CD4-positive, alpha-beta T cell treated with Interleukin-1 beta for 1 hour (primary cell): ENCODE measurements around the gene CREM.

Experiments
- DNase-seq, 2 donors: peaks; one replicate each; pipeline ENCODE4 v3.0.0-alpha.2; 2020 to 2022

CREM gene

DNA sequence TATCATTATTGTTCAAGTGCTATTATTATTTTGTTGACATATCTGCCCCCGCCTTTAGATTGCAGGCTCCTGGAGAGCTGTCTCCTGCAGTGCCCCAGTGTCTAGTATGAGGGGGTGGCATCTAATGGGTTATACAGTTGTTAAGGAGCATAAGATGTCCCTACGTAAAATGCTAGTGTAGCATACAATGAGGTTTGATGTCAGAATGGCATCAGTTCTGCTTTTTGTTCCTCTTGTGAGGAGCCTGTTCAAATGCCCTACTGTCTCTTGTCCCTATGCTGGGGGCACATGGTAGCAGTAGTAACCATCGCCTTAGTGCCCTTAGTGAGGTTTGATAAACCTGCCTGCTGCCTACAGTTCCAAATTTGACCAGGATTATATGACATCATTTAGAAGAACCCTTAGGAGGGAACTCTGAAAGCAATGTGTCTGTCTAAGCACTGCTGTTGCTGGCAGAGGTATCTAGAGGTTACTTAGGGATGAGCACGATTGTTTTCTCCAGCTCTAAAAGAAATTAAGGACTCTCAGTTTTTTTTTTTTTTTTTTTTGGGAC is 9.7 kb downstream of the CREM start:
- DNase-seq = peak in 1 of 2 donors; percentile 28

DNA sequence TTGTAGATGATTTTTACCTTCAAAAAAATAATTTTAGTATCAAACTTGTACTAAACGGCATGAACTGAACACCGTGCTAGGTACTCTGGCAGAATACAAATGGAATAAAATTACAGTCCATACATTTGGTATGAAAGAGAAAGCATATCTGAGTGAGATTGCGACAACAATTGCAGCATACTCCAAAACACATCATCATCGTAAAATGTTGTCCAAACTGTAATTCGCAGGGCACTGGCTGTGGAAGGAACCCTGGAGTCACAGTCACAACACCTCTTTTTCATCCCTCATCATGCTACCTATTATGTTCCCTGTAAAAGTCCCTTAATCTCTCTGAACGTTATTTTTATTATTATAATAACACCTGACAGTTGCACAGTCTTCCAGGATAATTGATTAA is 13.5 kb downstream of the CREM start:
- no peak for DNase-seq

DNA sequence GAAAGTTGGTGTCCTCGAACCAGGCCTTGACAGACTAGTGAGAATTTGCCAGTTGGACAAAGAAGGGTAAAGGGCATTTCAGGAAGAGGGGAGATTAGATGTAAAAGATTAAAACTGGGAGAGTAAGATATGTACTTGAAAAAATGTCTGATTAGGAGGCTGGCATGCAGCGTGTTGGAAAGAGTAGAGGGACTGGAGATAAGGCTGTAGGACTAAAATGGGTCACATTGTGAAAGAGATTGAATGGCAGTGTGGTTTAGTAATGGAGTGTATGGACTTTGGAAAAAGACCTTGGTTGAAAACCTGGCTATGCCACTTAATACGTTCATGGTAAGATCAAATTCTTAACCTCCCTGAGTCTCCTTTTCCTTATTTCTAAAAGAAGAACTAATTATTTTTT is 14.1 kb downstream of the CREM start:
- no peak for DNase-seq

DNA sequence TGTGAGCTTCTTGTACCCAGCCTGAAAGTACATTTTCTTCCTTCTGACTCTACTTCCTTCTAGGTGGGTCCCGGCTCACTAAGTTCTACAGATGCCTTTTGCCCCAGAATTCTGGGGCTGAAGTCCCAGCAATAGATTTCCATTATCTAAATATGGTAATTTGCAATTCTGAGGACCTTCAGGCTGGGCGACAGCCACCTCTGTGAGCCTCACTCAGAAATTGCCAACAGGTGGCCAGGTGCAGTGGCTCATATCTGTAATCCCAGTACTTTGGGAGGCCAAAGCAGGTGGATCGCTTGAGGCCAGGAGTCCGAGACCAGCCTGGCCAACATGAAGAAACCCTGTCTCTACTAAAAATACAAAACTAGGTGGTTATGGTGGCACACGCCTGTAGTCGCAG is 23.7 kb downstream of the CREM start:
- no peak for DNase-seq

DNA sequence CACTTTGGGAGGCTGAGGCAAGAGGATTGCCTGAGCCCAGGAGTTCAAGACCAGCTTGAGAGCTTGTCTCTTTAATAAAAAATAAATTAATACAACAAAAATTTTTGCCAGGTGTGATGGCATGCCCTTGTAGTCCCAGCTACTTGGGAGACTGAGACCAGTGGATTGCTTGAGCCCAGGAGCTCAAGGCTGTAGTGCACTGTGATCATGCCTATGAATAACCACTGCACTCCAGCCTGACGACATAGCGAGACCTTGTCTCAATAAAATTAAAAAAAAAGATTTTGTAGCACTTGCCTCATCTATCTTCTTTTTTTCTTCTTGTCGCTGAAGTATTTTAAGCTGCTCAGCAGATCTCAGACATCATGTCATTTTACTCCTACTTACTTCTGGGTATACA is 26.3 kb downstream of the CREM start:
- DNase-seq = no peak

DNA sequence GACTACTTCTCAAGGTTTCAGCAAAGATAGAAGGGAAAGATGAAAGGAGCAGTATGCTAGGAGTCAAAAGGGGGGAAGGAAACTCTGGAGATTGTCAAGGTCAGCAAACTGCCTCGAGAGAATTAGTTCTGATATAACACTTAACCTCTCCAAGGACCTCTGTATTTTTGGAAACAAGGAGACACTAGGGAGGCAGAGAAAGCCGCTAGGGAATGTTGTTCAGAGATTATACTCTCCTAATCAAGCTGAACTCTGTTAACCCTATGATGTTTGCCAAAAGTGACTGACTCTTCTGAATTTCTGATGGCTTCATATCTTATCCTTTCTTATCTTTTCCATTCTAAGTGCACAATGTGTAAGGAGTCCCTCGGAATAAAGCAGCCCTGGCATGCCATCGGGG is 27.1 kb downstream of the CREM start:
- DNase-seq = no peak

DNA sequence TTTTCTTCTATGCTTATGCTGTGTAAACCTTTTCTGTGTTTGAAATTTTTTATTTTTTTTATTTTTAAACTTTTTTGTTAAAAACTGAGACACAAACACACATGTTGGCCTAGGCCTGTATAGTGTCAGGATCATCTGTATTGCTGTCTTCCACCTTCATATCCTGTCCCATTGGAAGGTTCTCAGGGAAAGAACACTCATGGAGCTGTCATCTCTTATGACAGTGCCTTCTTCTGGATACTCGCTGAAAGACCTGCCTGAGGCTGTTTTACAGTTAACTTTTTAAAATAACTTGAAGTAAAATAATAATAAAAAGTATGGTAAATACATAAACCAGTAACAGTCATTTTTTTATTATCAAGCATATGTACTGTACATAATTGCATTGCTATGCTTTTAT is 34.1 kb downstream of the CREM start:
- DNase-seq = no peak

DNA sequence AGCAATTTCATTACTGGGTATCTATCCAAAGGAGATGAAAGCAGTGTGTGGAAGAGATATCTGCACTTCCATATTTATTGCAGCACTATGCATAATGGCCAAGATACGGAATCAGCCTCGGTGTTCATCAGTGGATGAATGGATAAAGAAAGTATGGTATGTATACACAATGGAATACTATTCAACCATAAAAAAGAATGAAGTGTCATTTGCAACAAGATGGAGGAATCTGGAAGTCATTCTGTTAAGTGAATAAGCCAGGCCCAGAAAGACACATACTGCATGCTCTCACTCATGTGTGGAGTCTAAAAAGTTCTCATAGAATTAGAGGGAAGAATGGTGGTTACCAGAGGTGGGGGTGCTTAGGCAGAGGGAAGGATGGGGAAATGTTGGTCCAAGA is 35.3 kb downstream of the CREM start:
- no peak for DNase-seq

DNA sequence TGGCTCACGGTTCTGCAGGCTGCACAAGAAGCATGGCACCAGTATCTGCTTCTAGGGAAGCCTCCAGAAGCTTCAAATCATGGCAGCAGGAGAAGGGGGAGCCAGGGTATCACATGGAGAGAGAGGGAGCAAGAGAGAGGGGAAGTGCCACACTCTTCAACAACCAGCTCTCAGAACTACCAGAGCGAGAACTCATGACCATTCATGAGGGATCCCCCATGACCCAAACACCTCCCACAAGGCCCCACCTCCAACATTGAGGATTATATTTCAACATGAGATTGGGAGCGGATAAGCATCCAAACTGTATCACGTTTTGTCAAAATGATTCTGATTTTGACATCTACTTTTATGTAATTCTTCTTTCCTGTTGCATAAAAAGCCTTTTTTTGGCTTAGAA is 38.5 kb downstream of the CREM start:
- DNase-seq = no peak

DNA sequence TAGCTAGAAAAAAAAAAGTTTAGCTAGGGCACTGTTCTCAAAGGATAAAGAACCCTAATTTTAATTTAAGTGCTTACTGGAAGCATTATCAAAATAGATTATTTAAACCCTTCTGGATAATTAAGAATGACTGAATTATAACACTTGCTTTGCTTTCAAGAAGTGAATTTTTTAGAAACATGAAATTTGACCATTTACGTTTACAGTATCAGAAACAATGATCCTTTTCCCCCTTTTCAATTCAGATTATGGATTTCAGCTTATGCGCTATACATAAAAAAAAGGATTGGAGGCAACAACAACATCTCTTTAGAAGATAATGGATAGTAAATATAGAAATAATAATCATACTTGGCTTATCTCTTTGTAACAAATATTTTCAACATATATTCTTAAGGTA is 39.2 kb downstream of the CREM start:
- no peak for DNase-seq

DNA sequence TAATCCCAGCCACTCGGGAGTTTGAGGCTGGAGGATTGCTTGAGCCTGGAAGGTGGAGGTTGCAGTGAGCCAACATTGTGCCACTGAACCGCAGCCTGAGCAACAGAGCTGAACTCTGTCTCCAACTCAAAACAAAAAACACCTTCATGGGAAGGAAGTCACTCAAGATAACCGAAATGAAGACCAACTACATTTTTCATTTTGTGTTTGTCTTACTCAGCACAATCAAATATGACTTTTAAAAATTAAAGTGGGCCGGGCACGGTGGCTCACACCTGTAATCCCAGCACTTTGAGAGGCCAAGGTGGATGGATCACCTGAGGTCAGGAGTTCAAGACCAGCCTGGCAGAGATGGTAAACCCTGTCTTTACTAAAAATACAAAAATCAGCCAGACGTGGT is 40.0 kb downstream of the CREM start:
- no peak for DNase-seq

DNA sequence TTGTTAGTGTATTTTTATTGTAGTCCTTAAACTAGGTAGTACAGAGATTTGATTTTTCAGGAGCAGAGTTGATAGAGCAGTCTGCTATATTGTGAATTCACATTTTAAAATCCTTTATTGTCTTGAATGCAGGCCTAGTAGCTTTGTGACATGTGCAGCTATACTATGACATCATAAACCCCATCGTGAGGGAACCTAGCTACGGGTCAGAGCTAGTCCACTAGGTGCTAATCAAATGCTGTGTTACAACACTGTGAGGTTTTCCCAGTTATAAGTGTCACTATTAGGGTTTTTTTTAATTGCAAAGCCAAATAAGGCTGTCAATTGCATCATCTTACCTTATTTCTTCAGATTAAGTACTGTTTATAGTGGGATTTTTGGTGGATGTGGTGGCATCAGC is 40.7 kb downstream of the CREM start:
- DNase-seq = no peak

DNA sequence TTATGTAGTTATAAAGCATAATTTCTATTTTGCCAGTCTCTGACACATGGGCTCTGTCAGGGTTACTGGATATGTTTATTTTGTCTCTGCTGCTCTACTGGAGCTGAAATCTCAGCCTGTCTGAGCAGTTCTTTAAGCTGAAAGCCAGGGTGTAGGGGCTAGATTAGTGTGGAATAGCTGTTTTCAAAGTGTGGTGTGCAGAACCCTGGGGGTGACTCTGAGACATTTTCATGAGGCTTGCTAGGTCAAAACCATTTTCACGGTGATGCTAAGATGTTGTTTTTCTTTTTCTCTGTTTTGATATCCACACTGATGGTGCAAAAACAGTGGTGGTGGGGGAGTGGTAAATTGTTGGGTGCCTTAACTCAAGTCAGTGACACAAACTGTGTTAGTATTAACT is 45.5 kb downstream of the CREM start:
- no peak for DNase-seq

DNA sequence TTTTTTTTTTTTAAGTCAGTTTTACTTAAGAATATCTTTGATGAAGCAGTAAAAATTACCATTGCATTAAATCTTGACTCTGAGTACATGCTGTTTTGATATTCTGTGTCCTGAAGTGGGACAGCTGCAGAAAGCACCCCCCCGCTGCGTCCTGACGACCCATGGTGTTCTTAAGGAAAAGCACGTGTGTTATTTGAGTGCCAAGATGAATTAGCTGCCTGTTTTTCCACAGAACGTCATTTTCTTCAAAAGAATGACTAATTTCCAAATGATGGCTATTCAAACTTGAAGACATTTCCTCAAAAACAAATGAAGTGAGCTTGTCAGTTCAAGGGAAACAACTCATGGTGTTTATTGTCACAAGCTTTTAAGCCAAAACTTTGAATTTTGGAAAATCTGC is 45.9 kb downstream of the CREM start:
- no peak for DNase-seq

DNA sequence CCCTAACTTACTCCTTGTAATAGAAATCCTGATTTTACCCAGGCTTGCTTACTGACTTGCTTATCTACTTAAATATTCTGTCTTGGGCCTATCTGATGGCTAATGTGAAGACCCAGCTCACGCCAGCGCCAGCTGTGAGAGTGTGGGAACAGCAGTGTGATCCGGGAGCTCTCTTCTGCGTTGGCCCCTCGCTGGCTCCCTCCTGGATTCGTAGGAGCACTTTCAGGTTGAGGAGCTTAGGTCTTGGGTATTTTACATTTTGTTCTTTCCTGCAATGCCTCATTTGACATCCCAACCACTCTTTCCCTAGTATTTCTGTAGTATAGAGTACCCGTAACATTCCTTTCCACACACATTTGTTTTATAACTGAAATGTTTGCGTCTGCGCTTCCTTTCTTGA is 51.7 kb downstream of the CREM start:
- DNase-seq = no peak

DNA sequence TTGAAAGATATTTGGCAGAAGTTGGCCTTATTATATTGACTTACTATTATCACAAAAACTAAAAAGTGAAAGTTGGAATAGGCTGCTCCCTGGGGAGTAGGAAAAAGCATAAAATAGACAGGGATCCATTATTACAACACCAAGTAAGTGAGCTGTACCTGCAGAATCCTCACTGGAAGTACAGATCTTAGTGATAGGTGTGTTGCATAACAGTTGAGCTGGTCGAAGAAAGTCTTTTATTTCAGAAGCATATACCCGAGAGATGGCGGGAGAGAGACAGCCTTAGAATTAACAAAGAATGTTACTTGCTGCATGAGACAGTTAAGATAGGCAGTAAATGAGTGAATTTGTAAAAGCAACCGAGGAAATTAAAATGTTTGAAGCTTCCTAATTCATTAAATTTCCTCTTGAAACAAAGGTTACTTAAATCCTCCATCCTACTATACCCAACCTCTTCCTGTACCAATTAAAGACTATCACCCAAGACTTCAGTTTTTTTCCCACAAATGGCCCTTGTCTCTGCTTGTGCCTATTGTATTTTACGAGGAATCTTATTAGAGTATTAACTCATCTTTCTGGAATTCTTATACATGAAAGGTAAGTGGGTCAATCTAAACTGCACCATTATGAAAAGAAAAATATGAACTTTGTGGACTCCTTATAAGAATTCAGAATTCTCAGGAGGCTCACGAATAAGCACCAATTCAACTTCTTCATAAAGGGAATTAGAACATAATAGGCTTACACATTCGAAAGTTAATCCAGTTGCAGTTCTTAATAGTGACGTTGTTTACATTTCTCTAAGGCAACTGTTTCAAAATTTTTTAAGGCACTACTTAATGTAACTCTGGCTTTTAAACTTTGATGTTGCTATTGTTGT is 56.2 kb downstream of the CREM start:
- DNase-seq = no peak

DNA sequence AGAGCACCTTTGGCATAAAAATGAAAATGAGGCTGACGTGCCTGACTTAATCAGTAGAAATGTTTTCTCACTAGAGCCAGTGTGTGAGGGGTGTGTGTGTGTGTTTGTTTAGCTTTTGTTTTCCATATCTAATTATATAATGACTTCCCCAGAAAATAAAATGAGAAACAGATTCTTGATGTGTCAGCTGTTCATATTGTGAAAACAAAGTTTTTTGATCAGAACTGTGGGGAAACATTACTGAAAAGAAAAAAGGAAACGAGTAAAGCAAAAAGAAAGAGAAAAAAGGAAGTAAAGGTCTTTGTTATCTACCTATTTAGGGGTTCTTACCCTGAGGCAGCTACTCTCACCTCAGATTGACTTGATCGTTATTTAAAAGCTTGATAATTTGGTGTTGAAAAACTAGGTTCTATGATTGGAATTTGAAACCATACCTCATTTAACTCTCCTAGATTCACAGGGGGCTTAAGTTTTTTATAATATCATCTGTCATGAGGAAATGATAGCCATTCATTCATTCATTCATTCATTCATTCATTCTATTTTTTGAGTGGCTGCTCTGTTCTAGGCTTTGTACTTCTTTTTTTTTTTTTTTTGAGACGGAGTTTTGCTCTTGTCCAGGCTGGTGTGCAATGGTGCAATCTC is 58.0 kb downstream of the CREM start:
- no peak for DNase-seq

DNA sequence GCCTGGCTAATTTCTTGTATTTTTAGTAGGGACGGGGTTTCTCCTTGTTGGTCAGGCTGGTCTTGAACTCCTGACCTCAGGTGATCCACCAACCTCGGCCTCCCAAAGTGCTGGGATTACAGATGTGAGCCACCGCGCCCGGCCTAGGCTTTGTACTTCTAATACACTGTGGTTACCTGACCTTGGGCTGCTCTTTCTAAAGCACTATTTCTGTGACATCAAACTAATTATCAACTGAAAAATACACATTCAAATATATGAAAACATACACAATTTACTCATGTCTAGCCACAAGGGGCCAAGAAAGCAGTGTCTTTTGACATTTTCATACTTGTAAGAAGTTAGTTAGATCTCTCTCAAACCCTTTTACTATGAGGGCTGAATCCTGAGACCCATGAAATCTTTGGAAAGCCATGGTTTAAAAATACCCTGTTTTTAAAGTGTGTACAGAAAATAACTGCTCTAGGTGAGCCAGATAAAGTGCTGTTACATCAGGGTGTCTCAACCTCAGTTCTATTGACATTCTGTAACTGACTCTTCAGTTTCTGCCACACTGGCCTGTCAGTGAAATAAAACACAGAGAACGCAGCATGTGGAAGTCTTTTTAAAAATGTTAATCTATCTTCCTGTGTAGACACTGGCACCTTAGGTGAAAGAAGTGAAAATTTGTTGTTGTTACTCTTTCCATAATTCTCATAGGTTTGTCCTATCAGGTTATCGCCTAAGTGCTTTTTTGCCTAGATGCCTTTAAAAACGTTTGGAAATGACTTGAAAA is 58.8 kb downstream of the CREM start:
- DNase-seq = no peak

DNA sequence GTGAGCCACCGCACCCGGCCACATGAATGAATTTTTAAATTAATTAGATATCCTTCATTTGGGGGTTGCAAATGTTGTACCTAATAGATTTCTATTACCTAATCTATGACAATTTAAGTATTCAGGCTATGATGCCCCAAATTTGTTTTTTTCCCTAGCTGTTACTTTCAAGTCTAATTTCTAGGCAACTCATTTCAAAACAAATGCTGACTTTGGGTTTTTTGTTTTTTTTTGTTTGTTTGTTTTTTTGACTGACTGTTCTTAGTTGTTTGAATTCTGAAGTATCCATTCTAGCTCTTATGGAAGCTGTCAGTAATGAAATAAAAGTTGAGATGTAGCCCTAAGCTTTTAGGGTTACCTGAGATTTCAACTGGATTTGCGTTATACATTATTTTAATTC is 62.3 kb downstream of the CREM start:
- DNase-seq = no peak

DNA sequence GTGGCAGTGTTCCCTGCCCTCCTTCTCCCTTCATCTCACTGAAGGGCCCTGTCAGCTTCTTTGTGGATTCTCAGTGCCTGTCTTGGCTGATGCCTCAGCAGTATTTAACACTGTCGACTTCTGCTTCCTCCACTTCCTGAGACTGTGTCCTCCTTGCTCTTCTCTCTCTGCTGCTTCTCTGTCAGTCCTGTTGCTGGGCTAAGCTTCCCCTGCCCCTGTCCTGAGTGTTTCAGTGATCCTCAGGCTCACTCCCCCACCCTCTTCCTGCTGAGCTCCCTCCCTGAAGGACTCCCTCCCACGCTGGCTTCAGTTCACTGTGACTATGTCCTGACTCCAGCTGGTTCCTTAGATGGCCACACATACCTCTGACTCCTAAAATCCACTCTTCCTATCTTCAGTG is 64.9 kb downstream of the CREM start:
- peak in 1 of 2 donors; percentile 11 for DNase-seq

DNA sequence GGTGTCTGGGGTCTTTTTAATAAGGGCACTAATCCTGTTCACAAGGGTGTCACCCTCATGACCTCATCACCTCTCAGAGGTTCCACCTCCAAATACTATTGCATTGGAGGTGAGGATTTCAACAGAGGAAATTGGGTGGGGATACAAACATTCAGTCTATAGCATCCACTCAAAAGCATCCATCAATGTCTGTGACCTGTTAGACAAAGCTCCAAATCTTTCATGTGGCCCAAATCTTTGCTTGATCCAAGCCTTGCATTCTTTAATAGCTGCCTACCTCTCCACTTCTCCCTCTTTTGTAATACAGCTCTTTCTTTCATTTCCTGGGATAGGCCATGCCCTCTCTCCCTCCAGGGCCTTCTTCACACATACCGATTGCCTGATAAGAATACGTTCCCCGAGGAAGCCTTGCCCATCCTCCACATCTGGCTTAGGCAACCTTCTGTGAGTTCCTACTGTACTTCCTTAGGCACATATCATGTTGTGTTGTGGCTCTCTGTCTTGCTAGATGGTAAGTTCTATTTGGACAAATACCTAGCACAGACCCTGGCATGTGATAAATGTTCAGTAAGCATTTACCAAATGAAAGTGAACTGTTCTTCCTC is 66.1 kb downstream of the CREM start:
- no peak for DNase-seq

DNA sequence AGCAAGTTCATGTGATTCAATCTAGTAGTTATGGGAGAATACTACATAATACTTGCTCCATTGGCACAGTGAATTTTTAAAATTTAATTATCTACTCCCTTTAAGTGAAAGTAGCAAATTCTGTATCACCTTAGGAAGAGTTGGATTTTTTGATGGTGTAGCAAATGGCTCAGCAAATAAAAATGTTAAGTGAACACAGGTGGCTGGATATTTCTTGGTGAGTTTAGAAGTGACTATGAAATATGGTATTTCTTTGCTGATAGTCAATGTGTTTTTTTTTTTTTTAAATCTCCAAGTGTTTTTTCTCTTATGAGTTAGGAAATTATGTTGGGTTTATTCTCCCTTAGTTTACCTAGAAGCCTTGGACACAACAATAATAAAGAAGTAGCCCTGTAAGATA is 67.8 kb downstream of the CREM start:
- no peak for DNase-seq

DNA sequence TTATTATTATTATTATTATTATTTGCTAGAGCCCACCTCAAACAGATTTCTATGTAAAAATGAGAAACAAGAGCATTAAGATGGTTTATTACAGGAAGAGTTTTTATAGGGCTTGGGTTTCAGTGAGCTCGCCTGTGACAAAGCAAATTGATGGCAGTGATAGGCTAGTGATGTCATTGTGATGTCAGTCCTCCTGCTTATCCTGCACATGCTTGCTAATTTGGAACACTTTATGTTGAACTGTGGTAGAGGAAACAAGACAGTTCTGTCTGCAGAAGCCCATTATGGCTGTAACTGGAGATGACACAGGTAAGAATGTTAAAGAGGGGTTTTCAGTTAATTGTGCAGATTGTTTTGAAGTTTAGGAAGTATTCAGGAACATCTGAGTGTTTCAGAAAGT is 68.3 kb downstream of the CREM start:
- DNase-seq = peak; percentile 73 to 77
